ENCODE data around the gene POLDIP2. TPM values are rescaled to one million over a fixed set of nuclear protein-coding genes. Genes with fewer than 3 reads are reported as not detected.

The POLDIP2 gene
- total RNA-seq, 1 experiment from 2014 or later: 82.8 TPM

DNA sequence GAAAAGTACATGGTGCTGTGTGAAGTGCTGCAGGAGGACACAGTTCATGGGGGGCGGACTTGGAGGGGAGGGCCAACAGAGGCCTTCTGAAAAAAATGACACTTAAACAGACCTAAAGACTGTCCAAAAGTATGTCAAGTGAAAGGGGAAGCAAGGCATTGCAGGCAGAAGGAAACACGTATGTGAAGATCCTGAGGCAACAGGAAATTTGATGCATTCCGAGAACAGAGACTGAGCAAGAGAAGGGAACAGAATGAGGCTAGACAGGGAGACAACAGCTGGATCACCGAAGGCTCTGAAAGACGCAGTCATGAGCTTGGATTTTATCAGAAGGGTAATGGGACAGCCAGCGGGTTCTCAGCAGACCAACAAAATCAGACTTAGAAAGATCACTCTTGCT is 23.2 kb downstream of the POLDIP2 start:
- Mint-ChIP-seq H3K9me3 (no peaks in the 10 kb centered on the region; a peak in 1 of 5 replicates), H3K36me3 (ENCODE audit: insufficient read depth in 1 of 3, low read depth in 3 of 3) (peaks cover 0 to 5% (median 3%) of the 10 kb centered on the region in 3 experiments; a peak in 5 of 7 replicates), H3K27me3 (ENCODE audit: low read depth) (no peaks in the 10 kb centered on the region), H3K27ac (peak overlapping the region in 2 of 3 experiments; percentile 7 to 61; a peak in 2 of 7 replicates), H3K4me1 (peaks cover 19 to 23% of the 10 kb centered on the region in 2 experiments), H3K4me3 (peak overlapping the region; percentile 97 to 99)
- H2AK5ac ChIP-seq (ENCODE audit: insufficient read length, low read length): no peak overlapping the region
- H2BK12ac ChIP-seq (ENCODE audit: insufficient read length, low read depth, low read length): no peak overlapping the region
- no peak for DNase-seq
- no peak overlapping the region for H3K27ac ChIP-seq (ENCODE audit: insufficient read length, low read depth, low read length)
- no peak for TF ChIP-seq CTCF (conservative IDR thresholded peaks at IDR 0.05)
- WGBS (ENCODE audit: extremely low coverage, insufficient read length, low lambda C conversion rate): no CpG with 5 or more reads among the region's 6 CpGs
- no peaks in the 10 kb centered on the region for H3K79me1 ChIP-seq (ENCODE audit: insufficient read depth, low read depth, low read length, poor library complexity, severe bottlenecking)
- H3K23me2 ChIP-seq (ENCODE audit: insufficient read length, low read depth, low read length, poor library complexity, severe bottlenecking): peaks cover 13% of the 10 kb centered on the region
- H3K56ac ChIP-seq (ENCODE audit: insufficient read length, low read depth, low read length): no peak overlapping the region
- no peak overlapping the region for H2BK20ac ChIP-seq (ENCODE audit: low read depth, low read length, poor library complexity, severe bottlenecking)
- H3K4me2 ChIP-seq (ENCODE audit: insufficient read depth, insufficient read length, low read length): peak overlapping the region; percentile 93
- H4K5ac ChIP-seq (ENCODE audit: insufficient read length, low read depth, low read length): no peak overlapping the region
- H3K9me3 ChIP-seq (ENCODE audit: control insufficient read depth, low read depth, low read length): no peaks in the 10 kb centered on the region
- no peaks in the 10 kb centered on the region; the same call in 1 of the 2 replicates for H3K79me2 ChIP-seq (ENCODE audit: insufficient read depth, low read length)
- peaks cover 9% of the 10 kb centered on the region; the same call in 1 of the 2 replicates for H3K4me1 ChIP-seq (ENCODE audit: insufficient read depth, low read length)
- no peak overlapping the region for H3K14ac ChIP-seq (ENCODE audit: insufficient read depth, low read length)
- H3K27me3 ChIP-seq (ENCODE audit: insufficient read depth, low read length): no peaks in the 10 kb centered on the region
- H4K91ac ChIP-seq (ENCODE audit: insufficient read length, low read depth, low read length): no peak overlapping the region
- H3K9ac ChIP-seq (ENCODE audit: extremely low read depth, insufficient read length, low read length): no peak overlapping the region
- H3T11ph ChIP-seq (ENCODE audit: low read length): no peak overlapping the region
- no peak overlapping the region for H3K4ac ChIP-seq (ENCODE audit: low read depth, low read length)
- H2BK5ac ChIP-seq (ENCODE audit: insufficient read length, low read length): no peak overlapping the region
- no peak overlapping the region for H3K23ac ChIP-seq (ENCODE audit: insufficient read length, low read depth, low read length)
- H4K20me1 ChIP-seq (ENCODE audit: control insufficient read depth, insufficient read depth, insufficient read length): no peaks in the 10 kb centered on the region
- H4K8ac ChIP-seq (replicated peaks; ENCODE audit: insufficient read length, low read depth, low read length): no peak overlapping the region
- H2BK120ac ChIP-seq (ENCODE audit: low read depth, low read length, poor library complexity, severe bottlenecking): no peak overlapping the region
- no peak overlapping the region for H2BK15ac ChIP-seq (ENCODE audit: low read depth, low read length)
- no peak overlapping the region for H3K18ac ChIP-seq (ENCODE audit: insufficient read length, low read depth, low read length)
- H2AFZ ChIP-seq (ENCODE audit: low read length): no peak overlapping the region
